Renal pelvis (tissue), 4 donors: Measurements from ENCODE around the gene MARCO. TPM values are rescaled to one million over a fixed set of nuclear protein-coding genes. Genes with fewer than 3 reads are reported as not detected.
"Not testable (repeated sequence)": the region's sequence is repeated elsewhere in the genome, so short reads cannot be mapped to it uniquely, and the experiment has no call there.

ENCODE experiments used
- DNase-seq: peaks from one replicate; pipeline ENCODE4 v3.0.0-alpha.2; 2013
- polyA plus RNA-seq, 3 donors: library from polyadenylated mRNA; unstranded; fragments of 120-200 nt; gene quantifications; one replicate each; pipeline ENCODE4 v1.2.1, GENCODE V29; 2013; ENCODE audit not compliant: insufficient read length in 3 of 3

Gene MARCO
- polyA plus RNA-seq, 3 donors, result 0.06 to 0.31 TPM; not detected in 1

DNA sequence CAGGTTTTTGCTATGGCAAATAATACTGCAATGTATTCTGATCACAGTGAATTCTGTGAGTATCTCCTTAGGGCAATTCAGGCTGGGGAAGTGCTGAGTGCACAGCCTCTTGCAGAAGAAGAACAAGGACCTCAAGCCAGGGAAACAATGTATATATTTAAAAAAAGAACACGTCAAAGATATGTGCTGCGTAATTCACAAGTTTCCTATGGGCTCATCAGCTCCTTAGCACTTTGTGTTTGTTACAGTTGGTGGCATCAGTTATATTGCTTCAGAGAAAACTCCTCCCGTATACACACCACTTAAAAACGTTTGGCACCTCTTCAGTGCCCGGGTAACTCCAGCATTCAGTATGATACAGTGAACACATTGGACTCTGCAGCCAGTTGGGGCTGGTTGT, 16.5 kb upstream of the MARCO start:
- no peak for DNase-seq

DNA sequence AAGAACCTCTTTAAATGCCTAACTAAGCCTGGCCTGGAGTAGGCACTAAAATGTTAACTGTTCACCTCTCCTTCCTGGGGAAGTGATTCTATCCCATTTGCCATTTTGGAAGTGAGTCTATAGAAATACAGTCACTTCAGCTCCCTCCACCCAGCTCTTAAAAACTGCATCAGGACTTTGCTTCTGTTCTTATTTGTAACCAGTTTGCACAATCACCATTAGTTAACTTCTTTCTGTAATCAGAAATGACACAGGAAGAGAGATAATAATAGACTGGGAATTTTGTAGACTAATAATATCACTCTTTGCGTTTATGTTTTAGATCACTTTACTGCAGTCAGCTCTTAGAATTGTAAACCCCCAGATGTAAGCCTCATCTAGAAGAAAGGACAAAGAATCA, 16.0 kb upstream of the MARCO start:
- DNase-seq, result no peak

DNA sequence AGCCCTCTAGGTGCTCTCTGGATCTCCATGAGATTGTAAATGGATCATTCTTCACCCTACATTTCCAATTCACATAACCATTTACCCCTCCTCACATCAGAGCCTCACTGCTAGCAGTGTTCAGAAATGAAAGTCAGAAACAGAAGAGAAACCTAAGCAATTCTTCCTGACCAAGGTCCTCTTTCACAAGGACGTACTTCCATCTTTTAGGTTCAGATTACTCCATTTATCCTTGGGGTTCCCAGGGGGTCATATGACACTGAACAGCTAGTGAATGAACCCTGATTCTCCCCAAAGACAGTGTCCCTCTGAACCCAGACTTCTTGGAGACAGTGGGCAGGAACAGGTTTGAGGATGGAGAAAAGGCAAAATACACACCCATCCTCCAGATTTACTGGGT, 12.9 kb upstream of the MARCO start:
- no peak for DNase-seq

DNA sequence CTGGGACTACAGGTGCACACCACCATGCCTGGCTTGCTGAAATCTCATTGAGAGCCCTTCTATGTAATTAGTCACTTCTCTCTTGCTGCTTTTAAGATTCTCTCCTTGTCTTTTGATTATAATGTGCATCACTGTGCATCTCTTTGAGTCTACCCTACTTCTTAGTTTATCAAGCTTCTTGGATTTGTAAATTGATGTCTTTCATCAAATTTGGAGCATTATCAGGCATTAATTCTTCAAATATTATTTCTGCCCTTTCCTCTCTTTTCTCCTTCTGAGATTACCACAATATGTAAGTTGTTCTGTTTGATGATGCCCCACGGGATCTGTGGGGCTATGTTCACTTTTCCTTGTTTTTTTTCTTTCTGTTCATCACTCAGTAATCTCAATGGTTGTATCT, 9.0 kb upstream of the MARCO start:
- DNase-seq, result no peak

DNA sequence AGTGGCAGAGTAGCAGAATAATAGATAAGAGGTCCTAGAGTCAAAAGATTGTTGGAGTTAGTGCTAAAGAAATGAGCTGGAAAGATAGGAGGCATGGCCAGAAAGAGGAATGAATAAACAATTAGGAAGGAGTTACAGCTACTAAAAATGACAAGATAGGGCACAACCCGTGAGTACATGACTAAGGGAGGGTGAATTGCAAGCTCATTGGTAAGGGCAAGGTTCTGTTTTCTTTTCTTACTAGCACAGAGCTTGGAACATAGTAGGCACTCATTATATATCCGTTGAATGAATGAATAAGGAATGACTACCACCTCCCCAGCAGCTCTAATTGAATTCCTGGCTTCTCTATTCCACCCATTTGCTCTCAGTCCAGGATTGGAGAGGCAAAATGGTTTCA, 5.7 kb upstream of the MARCO start:
- no peak for DNase-seq

DNA sequence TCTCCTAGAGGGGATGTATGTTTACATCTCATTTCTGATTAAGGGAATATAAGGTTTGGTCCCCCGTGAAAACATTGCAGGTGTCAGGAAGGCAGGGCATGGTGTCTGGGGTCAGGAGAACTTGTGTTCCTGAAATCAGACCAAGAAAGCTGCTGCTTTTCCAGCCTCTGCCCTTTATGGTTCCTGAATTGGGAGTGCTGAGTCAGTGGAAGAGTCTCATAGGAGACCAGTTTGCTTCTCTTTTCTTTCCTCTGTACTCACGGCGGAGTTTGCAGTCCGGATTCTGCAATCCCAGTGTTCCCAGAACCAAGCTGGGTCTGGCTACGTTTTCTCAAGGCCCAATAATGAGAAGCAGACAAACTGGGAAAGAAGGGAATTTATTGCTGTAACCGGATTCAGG, 5.1 kb upstream of the MARCO start:
- DNase-seq, result no peak

DNA sequence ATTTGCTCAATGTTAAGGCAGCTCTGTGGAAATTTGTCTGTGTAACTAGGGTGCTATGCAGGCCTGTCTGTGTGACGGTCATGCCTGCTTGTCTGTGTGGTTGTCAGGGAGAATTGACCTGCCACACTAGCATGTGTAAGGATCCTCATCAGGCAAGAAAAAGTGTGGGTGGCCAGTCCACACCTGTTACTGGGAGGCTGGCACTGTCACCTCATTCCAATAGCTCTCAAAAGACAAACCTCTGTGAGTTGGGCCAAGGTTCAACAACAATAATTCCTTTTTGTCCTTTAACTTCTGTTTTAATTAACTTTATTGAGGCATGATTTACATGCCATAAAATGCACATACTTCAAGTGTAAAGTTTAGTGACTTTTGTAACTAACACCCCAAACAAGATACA, 4.2 kb upstream of the MARCO start:
- DNase-seq, result no peak

DNA sequence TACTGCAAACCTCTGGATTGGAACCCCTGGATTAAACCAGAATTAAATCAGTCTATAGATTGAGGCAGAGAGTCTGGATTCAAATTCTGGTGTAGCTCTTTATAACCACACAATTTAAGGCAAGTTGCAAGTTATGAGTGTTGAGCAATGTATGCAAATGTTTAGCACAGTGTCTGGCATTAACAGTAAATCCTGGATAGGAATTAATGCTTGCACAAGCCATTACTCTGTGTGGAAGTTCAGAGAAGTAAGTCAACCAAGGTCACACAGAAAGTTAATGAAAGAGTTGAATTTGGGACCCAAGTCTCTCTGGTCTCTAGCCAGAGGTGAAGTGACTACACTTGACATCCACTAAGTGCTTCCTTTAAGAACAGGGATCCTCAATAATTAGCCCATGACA, 2.0 kb upstream of the MARCO start:
- DNase-seq, result no peak

DNA sequence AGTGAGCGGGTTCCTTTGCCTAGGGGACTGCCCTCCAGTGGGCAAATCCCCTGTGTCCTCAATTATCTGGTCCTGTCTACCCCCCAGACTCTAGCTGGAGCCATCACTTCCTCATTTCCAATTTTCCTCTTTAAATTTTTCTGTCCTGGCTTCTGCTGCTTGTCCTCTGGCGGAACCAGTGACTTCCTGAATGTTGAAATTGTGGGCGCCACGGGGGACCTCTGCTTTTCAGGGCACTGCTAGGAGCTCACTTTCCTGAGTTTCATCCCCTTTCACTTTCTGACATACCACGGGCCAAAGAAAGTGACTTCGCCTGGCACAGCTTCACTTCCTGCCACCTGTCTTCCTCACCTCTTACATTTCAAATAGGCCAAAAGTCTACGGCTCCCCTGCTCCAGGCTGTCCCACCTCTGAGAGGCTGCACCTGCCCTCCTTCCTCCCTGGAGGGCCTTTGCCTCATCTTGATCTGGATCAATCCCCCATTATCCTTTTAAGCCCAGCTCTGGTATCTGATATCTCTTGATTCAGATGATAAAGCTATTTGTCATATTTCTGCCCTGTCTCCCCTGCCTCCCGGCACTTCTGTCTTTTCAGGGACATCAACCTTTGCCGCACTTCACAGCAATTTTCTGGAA, 1.4 kb upstream of the MARCO start:
- no peak for DNase-seq

DNA sequence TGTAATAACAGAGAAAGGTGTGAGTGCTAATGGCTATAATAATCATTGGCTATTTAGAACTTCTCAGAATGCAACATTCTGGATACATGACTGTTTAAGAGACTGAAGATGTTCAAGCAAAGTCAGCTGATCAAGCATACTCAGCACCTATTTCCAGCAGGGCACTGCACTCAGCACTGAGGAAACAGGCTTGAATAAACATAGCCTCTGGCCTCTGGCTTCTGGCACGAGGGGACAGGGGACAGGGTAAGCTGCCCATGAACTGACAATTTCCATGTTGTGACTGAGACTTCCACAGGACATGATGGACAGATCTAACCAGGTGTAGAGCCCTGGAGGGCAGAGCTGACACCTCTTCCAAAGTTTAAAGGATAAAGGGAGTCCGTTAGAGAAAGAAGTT, 1.3 kb downstream of the MARCO start:
- no peak for DNase-seq

DNA sequence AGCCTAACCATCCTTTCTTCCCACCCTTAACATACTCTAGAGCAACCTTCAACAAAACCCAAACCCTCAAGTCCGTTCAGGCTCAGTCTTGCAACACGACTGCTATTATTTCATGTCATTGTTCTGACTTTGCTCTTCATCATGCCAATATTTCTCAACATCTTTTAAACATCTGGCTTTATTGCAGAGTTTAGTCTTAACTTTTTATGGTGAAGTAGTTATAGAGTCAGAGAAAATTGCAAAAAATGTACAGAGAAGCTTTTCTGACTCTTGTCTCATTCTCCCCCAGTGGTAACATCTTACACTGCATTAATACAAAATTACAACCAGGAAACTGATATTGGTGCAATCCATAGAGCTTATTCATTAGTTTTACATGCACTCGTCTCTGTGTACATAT, 3.9 kb downstream of the MARCO start:
- DNase-seq, result no peak

DNA sequence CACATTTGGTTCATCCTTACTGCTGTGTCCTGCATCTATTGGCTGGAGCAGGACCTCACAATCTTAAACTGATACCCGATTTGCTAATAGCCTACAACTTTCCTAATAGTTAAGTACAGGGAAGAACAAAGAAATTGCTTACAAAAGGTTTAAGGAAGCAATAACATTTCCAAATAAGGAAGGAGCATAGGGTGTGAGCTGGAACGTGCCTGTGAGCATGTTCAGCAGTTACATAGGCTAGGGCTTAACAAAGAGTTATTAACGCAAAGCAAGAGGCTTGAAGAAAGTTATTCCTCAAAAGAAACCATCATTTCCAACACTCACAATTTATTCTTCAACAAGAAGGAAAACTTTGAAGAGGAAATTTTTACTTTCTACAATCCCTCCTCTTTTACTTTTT, 6.3 kb downstream of the MARCO start:
- not testable (repeated sequence) for DNase-seq

DNA sequence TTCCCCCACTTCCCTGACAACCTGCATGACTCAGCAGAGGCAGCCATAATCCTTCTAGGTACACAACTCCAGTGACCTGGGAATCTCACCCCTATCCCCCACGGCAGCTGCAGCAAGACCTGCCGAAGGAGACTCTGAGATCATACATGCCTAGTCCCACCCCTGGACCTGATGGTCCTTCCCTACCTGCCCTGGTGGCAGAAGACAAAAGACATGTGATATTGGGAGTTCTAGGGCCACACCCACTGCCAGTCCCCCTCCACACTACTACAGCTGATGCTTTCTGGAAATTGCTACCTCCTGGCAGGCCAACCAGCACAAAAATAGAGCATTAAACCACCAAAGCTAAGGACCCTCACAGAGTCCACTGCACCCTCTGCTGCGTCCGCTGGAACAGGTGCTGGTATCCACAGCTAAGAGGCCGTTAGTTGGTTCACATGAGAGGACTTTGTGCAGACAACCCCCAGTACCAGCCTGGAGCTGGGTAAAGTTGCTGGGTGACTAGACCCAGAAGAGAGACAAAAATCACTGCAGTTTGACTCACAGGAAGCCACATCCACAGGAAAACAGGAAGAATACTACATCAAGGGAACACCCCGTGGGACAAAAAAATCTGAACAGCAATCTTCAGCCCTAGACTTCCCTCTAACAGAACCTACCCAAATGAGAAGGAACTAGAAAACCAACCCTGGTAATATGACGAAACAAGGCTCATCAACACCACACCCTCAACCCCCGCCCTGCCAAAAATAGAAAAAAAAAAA, 12.5 kb downstream of the MARCO start:
- no peak for DNase-seq

DNA sequence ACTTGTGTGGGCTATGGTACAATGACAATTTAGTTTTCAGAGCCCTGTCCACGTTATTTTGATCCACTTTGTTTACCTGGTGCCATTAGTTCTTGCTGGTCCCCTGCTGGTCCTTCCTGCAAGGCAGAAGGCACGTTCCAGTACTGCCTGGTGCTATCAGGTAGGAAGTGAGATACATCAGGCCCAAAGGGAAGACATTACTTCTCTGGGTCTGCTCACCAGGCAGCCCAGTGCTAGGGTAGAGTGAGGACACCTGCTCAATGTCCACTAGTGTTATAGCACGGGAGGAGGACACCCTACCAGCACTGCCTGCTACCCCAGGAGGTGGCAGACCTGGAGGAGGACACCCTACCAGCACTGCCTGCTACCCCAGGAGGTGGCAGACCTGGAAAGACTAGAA, 23.7 kb downstream of the MARCO start:
- DNase-seq, result no peak

DNA sequence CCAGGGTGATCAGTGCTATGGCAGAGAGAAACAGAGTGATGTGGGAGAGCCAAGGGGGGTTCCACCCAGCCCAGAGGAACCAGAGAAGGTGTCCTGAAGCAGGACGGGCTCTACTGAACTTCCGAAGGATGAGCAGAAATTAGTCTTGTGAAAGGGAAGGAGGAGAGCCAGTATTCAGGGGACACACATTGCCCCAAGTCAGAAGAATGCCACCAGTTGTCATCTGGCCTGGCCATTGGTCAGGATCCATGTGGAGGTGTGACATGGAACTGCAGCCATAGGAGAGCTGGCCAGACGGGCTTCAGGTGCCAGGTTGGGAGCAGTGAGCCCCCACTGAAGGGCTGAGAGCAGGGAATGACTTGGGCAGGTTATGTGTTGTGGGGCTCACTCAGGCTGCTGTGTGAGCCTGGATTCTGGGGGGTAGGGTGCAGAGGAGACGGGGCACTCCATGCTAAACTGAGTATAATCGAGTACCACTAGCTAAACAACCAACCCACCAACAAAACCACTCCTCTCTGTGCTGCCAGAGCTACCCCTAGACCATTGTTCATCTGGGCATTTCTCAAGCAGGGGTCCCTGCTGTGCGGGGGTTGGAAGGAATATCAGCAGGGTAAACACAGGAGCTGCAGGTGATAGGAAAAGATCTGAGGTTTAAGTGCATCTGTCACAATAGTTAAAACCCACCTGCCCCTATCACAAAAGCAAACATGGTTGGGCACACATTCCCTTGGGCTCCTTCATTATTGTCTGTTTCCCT, 25.3 kb downstream of the MARCO start:
- DNase-seq, result no peak

DNA sequence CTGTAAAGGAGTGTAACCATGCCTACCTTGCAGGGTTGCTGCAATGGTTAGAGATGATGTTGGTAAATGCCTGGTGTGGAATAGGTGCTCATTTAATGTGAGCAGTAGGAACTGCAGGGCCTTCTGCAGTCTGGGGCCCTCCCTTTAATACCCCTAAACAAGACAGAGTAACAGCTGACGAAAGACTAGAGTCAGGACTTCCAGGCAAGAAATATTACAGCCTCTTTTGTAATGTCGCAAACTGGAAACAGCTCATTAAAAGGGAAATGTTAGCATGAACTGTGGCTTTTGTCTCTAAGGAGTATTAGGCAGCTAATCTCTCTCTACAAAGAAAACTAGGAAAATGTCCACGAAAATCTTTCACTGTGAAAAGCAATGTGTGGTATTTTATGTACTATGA, 26.0 kb downstream of the MARCO start:
- DNase-seq, result no peak

DNA sequence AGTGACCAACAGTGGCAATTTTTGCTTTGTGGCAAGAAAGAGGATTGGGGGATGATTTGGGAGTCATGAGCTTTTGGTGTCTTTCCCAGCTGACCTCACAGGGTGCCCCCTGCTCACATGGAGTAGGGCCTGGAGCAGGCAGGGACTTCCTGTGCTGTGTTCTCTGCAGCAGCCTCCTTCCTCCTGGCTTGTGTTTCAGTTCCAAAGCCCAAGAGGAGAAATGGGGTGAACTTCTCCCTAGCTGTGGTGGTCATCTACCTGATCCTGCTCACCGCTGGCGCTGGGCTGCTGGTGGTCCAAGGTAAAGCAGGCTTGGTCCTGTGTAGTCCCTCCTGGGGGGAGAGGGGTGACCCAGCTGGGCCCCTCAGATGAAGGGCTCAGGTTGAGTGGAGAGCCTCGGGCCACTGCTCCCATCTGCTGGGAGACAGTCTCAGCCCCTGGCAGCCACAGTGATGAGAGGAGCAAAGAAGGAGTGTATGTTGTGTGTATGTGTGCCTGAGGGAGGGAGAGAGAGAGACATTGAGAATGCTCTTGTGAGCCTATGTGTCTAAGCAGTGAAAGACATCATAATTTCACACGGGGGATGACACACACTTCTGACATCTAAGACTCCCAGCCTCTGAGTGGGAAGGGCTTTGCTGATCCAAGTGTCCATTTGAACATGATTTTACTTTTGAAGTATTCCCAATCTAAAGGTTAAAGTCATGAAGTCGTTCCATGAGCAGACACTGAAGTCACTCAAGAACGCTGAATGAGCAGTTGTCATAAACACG, 27.2 kb downstream of the MARCO start:
- no peak for DNase-seq

DNA sequence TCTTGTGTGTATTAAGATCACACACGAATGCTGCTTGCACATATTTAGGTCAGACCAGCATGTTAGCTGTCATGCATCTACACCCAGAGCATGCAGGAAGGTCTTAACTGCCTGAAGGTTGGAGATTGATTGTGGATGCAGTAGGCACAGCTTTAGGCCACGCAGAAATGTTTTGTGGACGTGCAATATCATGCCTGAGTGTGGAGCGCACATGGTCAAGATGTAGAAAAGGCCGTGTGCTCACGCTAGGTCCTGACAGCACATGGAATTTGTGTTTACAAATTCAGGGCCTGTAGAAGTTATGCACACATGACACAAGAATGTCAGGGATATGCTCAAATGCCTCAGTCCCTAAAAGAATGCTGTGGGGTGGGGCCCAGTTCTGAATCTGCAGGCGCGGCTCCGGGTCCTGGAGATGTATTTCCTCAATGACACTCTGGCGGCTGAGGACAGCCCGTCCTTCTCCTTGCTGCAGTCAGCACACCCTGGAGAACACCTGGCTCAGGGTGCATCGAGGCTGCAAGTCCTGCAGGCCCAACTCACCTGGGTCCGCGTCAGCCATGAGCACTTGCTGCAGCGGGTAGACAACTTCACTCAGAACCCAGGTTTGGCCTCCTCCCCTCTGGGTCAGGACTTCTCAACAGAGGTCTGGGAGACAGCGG, 27.9 kb downstream of the MARCO start:
- DNase-seq, result no peak

DNA sequence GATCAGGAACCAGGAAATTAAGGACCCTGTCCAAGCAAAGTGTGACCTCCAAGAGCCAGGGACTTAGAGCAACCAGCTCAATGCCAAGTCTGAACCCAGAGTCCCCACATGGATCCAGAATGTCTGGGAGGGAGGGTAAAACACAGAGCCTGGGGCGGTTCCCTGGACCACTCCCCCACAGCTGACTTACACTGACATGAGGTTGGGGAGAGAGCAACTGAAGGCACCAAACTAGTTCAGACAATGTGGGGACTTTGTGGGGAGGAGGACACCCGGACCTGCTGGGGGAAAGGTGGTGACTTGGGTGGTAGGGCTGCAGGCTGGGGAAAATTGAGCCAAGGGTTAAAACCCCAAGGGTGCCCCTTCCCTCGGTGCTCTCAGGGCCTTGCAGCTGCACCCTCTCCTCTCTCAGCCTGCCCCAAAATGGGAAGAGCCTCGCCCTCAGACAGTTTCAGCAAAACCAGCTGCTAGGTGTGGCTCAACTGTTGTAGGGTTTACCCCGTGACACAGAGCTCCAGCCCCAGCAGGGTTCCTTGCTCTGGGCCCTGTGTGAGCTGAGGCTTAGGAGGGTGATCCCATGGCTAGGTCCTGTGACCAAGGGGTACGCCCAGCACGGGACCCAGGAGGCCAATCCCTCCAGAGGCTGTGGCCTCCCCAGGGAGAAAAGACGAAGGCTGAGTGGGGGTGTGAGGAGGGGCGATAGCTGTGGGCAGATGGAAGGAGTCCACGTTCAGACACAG, 28.6 kb downstream of the MARCO start:
- no peak for DNase-seq

DNA sequence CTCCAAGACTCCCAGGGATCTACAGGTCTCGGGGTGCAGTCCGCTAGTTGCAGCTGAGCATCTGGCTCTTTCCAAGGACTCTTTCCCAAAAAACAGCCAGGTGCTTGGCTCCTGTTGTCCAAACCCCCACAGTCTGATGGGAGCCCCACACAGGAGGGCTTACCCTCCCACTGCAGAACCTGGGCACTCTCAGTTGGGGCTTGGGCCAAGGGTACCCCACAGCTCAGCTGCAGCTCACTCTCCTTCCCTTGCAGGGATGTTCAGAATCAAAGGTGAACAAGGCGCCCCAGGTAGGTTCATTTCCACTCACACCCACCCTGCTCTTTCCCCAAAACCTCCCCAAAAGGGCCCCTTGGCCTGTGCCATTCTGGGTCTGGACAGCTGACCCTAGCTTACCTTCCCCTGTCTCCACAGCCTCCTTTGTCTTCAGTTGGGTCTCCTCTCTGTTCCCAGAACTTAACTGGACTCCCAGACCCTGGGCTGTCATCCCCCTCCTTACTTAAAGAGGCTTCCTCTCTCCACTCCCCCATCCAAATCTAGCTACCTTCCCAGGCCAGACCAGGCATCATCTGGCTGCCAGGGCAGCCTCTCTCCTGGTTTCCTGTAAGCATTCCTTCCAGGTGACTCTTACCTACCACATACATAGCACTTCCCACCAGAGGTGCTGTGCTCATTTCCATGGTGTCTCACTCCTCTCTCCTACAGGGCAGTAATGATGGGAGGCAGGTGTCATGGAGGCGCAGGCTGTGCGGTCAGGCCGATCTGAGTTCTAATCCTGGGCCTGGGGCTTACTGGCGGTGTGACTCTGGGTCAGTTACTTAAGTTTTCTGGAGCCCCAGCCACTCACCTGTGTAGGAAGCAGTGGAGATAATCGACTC, 29.5 kb downstream of the MARCO start:
- DNase-seq, result no peak
